NOMO-1 treated with dmso at 0.1 percent for 144 hours (cell line): ENCODE data around the gene KLHDC9.

Experiments
- DNase-seq: peaks from one replicate; lab custom pipeline; 2025; ENCODE audit not compliant: unreplicated experiment; lab: John Stamatoyannopoulos, UW

The KLHDC9 gene

GRCh38 chr1:161076410-161076809, 21.8 kb upstream of the KLHDC9 start:
- DNase-seq: no peak

- DNase-seq: no peak
These were observed 20.7 kb upstream of the KLHDC9 start for GRCh38 chr1:161077426-161077825.

GRCh38 chr1:161079436-161080110, 18.6 kb upstream of the KLHDC9 start:
- DNase-seq: no peak

GRCh38 chr1:161080441-161081405, 17.4 kb upstream of the KLHDC9 start:
- no peak for DNase-seq

- DNase-seq: no peak
These were observed 16.6 kb upstream of the KLHDC9 start for GRCh38 chr1:161081519-161081918.

GRCh38 chr1:161082483-161082882, 15.7 kb upstream of the KLHDC9 start:
- no peak for DNase-seq

- DNase-seq: peak; percentile 79
These were observed 15.0 kb upstream of the KLHDC9 start for GRCh38 chr1:161082996-161083747.

GRCh38 chr1:161083748-161084596, 14.2 kb upstream of the KLHDC9 start:
- DNase-seq: peak; percentile 22

- DNase-seq: no peak
These were observed 13.6 kb upstream of the KLHDC9 start for GRCh38 chr1:161084597-161084988.

- no peak for DNase-seq
These were observed 13.0 kb upstream of the KLHDC9 start for GRCh38 chr1:161085165-161085564.

- DNase-seq: no peak
These were observed 11.7 kb upstream of the KLHDC9 start for GRCh38 chr1:161086457-161086856.

- no peak for DNase-seq
These were observed 9.5 kb upstream of the KLHDC9 start for GRCh38 chr1:161088587-161089110.

- DNase-seq: no peak
These were observed 8.8 kb upstream of the KLHDC9 start, which contains the start of gene NECTIN4 for GRCh38 chr1:161089251-161089924. Gene NECTIN4, minus strand, starts transcription at chr1:161089558. Its CDS starts 262 bp downstream, at chr1:161089296.

- DNase-seq: no peak
These were observed 8.2 kb upstream of the KLHDC9 start for GRCh38 chr1:161089938-161090337.

GRCh38 chr1:161090617-161091016, 7.5 kb upstream of the KLHDC9 start:
- DNase-seq: no peak

GRCh38 chr1:161091093-161091492, 7.1 kb upstream of the KLHDC9 start:
- DNase-seq: no peak

GRCh38 chr1:161091796-161092507, 6.2 kb upstream of the KLHDC9 start:
- no peak for DNase-seq

GRCh38 chr1:161092621-161093028, 5.5 kb upstream of the KLHDC9 start:
- no peak for DNase-seq

- DNase-seq: no peak
These were observed 3.7 kb upstream of the KLHDC9 start for GRCh38 chr1:161094481-161094880.
